ENCODE measurements around the gene ARL13A. TPM values are rescaled to one million over a fixed set of nuclear protein-coding genes. Genes with fewer than 3 reads are reported as not detected.

Gene ARL13A
- total and polyA plus RNA-seq, 2 of the 13 experiments (the other 11 are each of a cell fraction or from before 2014, with no cell fraction given) = not detected

DNA sequence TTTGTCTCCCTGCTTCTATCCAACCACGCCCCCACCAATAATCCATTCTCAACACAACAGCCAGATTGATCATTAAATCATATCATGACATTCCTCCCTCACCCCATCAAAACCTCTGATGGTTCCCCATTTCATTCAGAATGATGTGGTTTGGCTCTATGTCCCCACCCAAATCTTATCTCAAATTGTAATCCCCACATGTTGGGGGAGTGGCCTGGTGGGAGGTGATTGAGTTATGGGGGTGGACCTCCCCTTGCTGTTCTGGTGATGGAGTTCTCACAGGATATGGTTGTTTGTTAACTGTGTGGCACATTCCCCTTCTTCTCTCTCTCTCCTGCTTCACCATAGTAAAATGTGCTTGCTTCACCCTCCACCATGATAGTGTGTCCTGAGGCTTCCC is 59.1 kb downstream of the ARL13A start:
- POLR2A ChIA-PET = no interaction called here
- Histone ChIP-seq H3K27ac (ENCODE audit: extremely low read length, insufficient read depth, low read length) (no peak overlapping the region), H4K20me1 (ENCODE audit: insufficient read depth, low read length) (no peaks in the 10 kb centered on the region), H2AFZ (ENCODE audit: low read length) (no peak overlapping the region), H3K4me1 (ENCODE audit: insufficient read depth, low read length) (no peaks in the 10 kb centered on the region), H3K9me3 (ENCODE audit: low read length) (no peaks in the 10 kb centered on the region), H3K4me3 (replicated peaks in 1 of 3; ENCODE audit: insufficient read depth in 1 of 3, low read depth in 2 of 3, low read length in 3 of 3) (no peak overlapping the region), H3K27me3 (ENCODE audit: control insufficient read depth in 1 of 2, insufficient read depth in 2 of 2, low read length in 2 of 2) (no peaks in the 10 kb centered on the region), H3K36me3 (replicated peaks in 1 of 2; ENCODE audit: control insufficient read depth in 1 of 2, insufficient read depth in 2 of 2, low read length in 2 of 2) (no peaks in the 10 kb centered on the region; a peak in 1 of 5 replicates), H3K4me2 (ENCODE audit: low read depth, low read length) (no peak overlapping the region), H3K9ac (ENCODE audit: insufficient read depth, low read depth, low read length) (no peak overlapping the region), H3K79me2 (ENCODE audit: insufficient read depth, low read length) (no peaks in the 10 kb centered on the region)
- BruUV-seq (replicated peaks) = no TSS peak
- CTCF ChIA-PET (ENCODE audit: low intra/inter-chr PET ratio, low total read pairs) = no interaction called here
- 95% methylated on average over 1 of the region's 1 CpG for WGBS (ENCODE audit: low lambda C conversion rate)
- DNase-seq (ENCODE audit: low spot score) (no peak), ATAC-seq (no peak), FAIRE-seq (no peak)
- intact Hi-C loops (cut with micrococcal nuclease; ENCODE audit: unreplicated experiment) (no loop called here), in situ Hi-C loops (cut with HindIII; ENCODE audit: extremely low pct_ligation_motif_present, low pct_unique_long_range_greater_than_20kb) (no loop called here)
- no peak for TF ChIP-seq ZNF678 (CRISPR knock-in tag; IDR thresholded peaks at IDR 0.05)
- no peak for TF ChIP-seq NCOA1 (CRISPR knock-in tag; IDR thresholded peaks at IDR 0.05)
- TF ChIP-seq, protein P1, sequence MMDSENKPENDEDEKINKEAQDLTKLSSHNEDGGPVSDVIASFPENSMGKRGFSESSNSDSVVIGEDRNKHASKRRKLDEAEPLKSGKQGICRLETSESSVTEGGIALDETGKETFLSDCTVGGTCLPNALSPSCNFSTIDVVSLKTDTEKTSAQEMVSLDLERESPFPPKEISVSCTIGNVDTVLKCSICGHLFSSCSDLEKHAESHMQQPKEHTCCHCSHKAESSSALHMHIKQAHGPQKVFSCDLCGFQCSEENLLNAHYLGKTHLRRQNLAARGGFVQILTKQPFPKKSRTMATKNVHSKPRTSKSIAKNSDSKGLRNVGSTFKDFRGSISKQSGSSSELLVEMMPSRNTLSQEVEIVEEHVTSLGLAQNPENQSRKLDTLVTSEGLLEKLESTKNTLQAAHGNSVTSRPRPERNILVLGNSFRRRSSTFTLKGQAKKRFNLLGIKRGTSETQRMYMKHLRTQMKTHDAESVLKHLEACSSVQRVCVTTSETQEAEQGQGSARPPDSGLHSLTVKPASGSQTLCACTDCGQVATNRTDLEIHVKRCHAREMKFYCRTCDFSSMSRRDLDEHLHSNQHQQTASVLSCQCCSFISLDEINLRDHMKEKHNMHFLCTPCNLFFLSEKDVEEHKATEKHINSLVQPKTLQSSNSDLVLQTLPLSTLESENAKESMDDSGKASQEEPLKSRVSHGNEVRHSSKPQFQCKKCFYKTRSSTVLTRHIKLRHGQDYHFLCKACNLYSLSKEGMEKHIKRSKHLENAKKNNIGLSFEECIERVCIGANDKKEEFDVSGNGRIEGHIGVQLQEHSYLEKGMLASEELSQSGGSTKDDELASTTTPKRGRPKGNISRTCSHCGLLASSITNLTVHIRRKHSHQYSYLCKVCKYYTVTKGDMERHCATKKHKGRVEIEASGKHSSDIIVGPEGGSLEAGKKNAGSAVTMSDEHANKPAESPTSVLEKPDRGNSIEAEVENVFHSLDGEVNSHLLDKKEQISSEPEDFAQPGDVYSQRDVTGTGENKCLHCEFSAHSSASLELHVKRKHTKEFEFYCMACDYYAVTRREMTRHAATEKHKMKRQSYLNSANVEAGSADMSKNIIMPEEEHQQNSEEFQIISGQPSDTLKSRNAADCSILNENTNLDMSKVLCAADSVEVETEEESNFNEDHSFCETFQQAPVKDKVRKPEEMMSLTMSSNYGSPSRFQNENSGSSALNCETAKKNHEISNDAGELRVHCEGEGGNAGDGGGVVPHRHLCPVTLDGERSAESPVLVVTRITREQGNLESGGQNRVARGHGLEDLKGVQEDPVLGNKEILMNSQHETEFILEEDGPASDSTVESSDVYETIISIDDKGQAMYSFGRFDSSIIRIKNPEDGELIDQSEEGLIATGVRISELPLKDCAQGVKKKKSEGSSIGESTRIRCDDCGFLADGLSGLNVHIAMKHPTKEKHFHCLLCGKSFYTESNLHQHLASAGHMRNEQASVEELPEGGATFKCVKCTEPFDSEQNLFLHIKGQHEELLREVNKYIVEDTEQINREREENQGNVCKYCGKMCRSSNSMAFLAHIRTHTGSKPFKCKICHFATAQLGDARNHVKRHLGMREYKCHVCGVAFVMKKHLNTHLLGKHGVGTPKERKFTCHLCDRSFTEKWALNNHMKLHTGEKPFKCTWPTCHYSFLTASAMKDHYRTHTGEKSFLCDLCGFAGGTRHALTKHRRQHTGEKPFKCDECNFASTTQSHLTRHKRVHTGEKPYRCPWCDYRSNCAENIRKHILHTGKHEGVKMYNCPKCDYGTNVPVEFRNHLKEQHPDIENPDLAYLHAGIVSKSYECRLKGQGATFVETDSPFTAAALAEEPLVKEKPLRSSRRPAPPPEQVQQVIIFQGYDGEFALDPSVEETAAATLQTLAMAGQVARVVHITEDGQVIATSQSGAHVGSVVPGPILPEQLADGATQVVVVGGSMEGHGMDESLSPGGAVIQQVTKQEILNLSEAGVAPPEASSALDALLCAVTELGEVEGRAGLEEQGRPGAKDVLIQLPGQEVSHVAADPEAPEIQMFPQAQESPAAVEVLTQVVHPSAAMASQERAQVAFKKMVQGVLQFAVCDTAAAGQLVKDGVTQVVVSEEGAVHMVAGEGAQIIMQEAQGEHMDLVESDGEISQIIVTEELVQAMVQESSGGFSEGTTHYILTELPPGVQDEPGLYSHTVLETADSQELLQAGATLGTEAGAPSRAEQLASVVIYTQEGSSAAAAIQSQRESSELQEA (CRISPR knock-in tag; IDR thresholded peaks at IDR 0.05; ENCODE audit: not compliant biosample characterization) = no peak
- TF ChIP-seq NFKB2 (CRISPR knock-in tag; IDR thresholded peaks at IDR 0.05; ENCODE audit: borderline replicate concordance) = no peak
- no peak for TF ChIP-seq HOXD1 (CRISPR knock-in tag; IDR thresholded peaks at IDR 0.05)
- TF ChIP-seq ZBTB20 (CRISPR knock-in tag; IDR thresholded peaks at IDR 0.05; ENCODE audit: borderline replicate concordance, low read depth) = no peak
- no peak for TF ChIP-seq ZNF235 (CRISPR knock-in tag; IDR thresholded peaks at IDR 0.05; ENCODE audit: borderline replicate concordance)
- TF ChIP-seq ZNF33A (CRISPR knock-in tag; IDR thresholded peaks at IDR 0.05; ENCODE audit: borderline replicate concordance) = no peak
- no peak for TF ChIP-seq NCOA2 (CRISPR knock-in tag; IDR thresholded peaks at IDR 0.05)
- TF ChIP-seq SRSF1 (optimal IDR thresholded peaks at IDR 0.05; ENCODE audit: low read depth, low read length) = no peak
- TF ChIP-seq, protein P2, sequence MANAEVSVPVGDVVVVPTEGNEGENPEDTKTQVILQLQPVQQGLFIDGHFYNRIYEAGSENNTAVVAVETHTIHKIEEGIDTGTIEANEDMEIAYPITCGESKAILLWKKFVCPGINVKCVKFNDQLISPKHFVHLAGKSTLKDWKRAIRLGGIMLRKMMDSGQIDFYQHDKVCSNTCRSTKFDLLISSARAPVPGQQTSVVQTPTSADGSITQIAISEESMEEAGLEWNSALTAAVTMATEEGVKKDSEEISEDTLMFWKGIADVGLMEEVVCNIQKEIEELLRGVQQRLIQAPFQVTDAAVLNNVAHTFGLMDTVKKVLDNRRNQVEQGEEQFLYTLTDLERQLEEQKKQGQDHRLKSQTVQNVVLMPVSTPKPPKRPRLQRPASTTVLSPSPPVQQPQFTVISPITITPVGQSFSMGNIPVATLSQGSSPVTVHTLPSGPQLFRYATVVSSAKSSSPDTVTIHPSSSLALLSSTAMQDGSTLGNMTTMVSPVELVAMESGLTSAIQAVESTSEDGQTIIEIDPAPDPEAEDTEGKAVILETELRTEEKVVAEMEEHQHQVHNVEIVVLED (CRISPR knock-in tag; IDR thresholded peaks at IDR 0.05; ENCODE audit: borderline replicate concordance) = no peak
- TF ChIP-seq ZFP1 (CRISPR knock-in tag; IDR thresholded peaks at IDR 0.05) = no peak
- TF ChIP-seq ZFP62 (CRISPR knock-in tag; IDR thresholded peaks at IDR 0.05) = no peak
- TF ChIP-seq ZNF615 (CRISPR knock-in tag; IDR thresholded peaks at IDR 0.05; ENCODE audit: borderline replicate concordance) = no peak
- no peak for TF ChIP-seq ARNT (IDR thresholded peaks at IDR 0.05)
- no peak for TF ChIP-seq ZNF777 (CRISPR knock-in tag; IDR thresholded peaks at IDR 0.05)
- TF ChIP-seq TGIF2 (CRISPR knock-in tag; IDR thresholded peaks at IDR 0.05) = no peak
